ENCODE data around the gene SYNDIG1.

GRCh38 chr20:24653306-24653705 lies 183.9 kb downstream of the SYNDIG1 start:
- no peak for TF ChIP-seq POLR2A (IDR thresholded peaks at IDR 0.05)
- TF ChIP-seq CTCF (IDR thresholded peaks at IDR 0.05) = no peak

Data from uterus (tissue), 2 donors.